Epithelial cell of proximal tubule (primary cell): Measurements from ENCODE around the gene FCAMR. TPM values are rescaled to one million over a fixed set of nuclear protein-coding genes. Genes with fewer than 3 reads are reported as not detected.

Source experiments
- DNase-seq: peaks from one replicate; pipeline ENCODE4 v3.0.0-alpha.2; 2011; ENCODE audit warnings: low read depth
- H3K4me3 ChIP-seq: 2 replicates; pipeline ENCODE4 v1.5.1; 2011; ENCODE audit warnings: low read depth, mild to moderate bottlenecking, low read length
- CTCF ChIP-seq: conservative IDR thresholded peaks from 2 replicates; pipeline ENCODE4 v1.5.1; 2012; ENCODE audit warnings: low read depth, mild to moderate bottlenecking, low read length
- total RNA-seq: library from RNA; depleted of rRNA; stranded (reverse); fragments of >200 nt; gene quantifications from 2 replicates; pipeline ENCODE4 v1.2.3, GENCODE V29; 2015

Gene FCAMR
- total RNA-seq, 1 donor from 2014 or later, result 0.29 TPM

- no peak for TF ChIP-seq CTCF
- DNase-seq, result no peak
- H3K4me3 ChIP-seq, result no peak overlapping the region
Measured at GRCh38 chr1:207006914-207007313, 36.7 kb upstream of the FCAMR start.

- DNase-seq, result no peak
- no peak overlapping the region for H3K4me3 ChIP-seq
- no peak for TF ChIP-seq CTCF
Measured at GRCh38 chr1:207006083-207006482, 35.8 kb upstream of the FCAMR start.

- TF ChIP-seq CTCF, result peak; percentile 92
- no peak overlapping the region for H3K4me3 ChIP-seq
- DNase-seq, result no peak
Measured at GRCh38 chr1:207004931-207005830, 34.9 kb upstream of the FCAMR start.

- TF ChIP-seq CTCF, result no peak
- no peak overlapping the region for H3K4me3 ChIP-seq
- no peak for DNase-seq
Measured at GRCh38 chr1:207003210-207003609, 33.0 kb upstream of the FCAMR start.

- no peak for TF ChIP-seq CTCF
- DNase-seq, result no peak
- H3K4me3 ChIP-seq, result no peak overlapping the region
Measured at GRCh38 chr1:207002724-207003146, 32.5 kb upstream of the FCAMR start.

GRCh38 chr1:207001492-207002245 lies 31.4 kb upstream of the FCAMR start:
- no peak overlapping the region for H3K4me3 ChIP-seq
- TF ChIP-seq CTCF, result no peak
- no peak for DNase-seq
